Left lung (tissue), 10 donors: ENCODE data around the gene TEX38. TPM values are rescaled to one million over a fixed set of nuclear protein-coding genes. Genes with fewer than 3 reads are reported as not detected.

Experiments used
- ATAC-seq: fragments of 200-7000 bp; cut with Tn5 transposase; one replicate; pipeline ENCODE4 v1.9.1; 2020; ENCODE audit warnings: moderate library complexity
- DNase-seq, 4 donors: peaks; one replicate each; pipeline ENCODE4 v3.0.0-alpha.2; 2013 to 2020
- H3K27ac ChIP-seq, 2 donors: fragments of 200-600 bp; sonication (generic) in 1 of 2; one replicate each; pipeline versions ENCODE4 v1.5.0 to v1.8.0; 2020 to 2021
- H3K27me3 ChIP-seq, 2 donors: fragments of 200-600 bp; sonication (generic) in 1 of 2; one replicate each; pipeline versions ENCODE4 v1.5.0 to v1.8.0; 2020 to 2021
- H3K36me3 ChIP-seq, 2 donors: fragments of 200-600 bp; sonication (generic) in 1 of 2; one replicate each; pipeline versions ENCODE4 v1.5.0 to v1.8.0; 2020 to 2021
- H3K4me1 ChIP-seq, 2 donors: fragments of 200-600 bp; one replicate each; pipeline ENCODE4 v1.8.0; 2021
- H3K4me3 ChIP-seq, 2 donors: fragments of 200-600 bp; sonication (generic) in 1 of 2; one replicate each; pipeline versions ENCODE4 v1.5.0 to v1.8.0; 2020 to 2021; ENCODE audit warnings: mild to moderate bottlenecking in 1 of 2
- H3K9me3 ChIP-seq, 2 donors: fragments of 200-600 bp; sonication (generic) in 1 of 2; one replicate each; pipeline versions ENCODE4 v1.5.0 to v1.8.0; 2020 to 2021
- CTCF ChIP-seq, 2 donors: fragments of 200-600 bp; sonication (generic) in 1 of 2; IDR thresholded peaks; one replicate each; pipeline versions ENCODE4 v1.5.0 to v1.8.0; 2021; ENCODE audit warnings: antibody characterized with exemption in 2 of 2
- intact Hi-C, 2 donors: fragments of 100-400 bp; cut with DNase I; formaldehyde crosslinking; loops; one replicate each; pipeline versions ENCODE4 v1.11.2 to v1.14.2; 2022
- polyA plus RNA-seq, 6 donors: library from polyadenylated mRNA; unstranded; fragments of 120-200 nt; gene quantifications; one replicate each; pipeline ENCODE4 v1.2.1, GENCODE V29; 2013; ENCODE audit not compliant: insufficient read length in 6 of 6
- total RNA-seq, 2 donors: library from RNA; stranded (reverse); fragmentation: NEBNext Ultra II Directional; extraction: Animal tissue kit (Norgen Biotek cat#: 25700); gene quantifications; one replicate each; pipeline ENCODE4 v1.2.1, GENCODE V29; 2021
- donor health status: DM: no; HTN: yes; CAD: no.
- donor health status: DM: no; HTN: no; CAD: no.

Gene TEX38
- total and polyA plus RNA-seq, 8 donors = 0.31 to 0.64 (median 0.49) TPM; not detected in 2

GRCh38 chr1:46705408-46705807 lies 33.8 kb downstream of the TEX38 start:
- Histone ChIP-seq H3K27ac (no peak overlapping the region), H3K27me3 (no peaks in the 10 kb centered on the region), H3K9me3 (no peaks in the 10 kb centered on the region), H3K36me3 (peaks cover 0 to 82% of the 10 kb centered on the region in 2 donors), H3K4me3 (no peak overlapping the region), H3K4me1 (peaks cover 0 to 10% of the 10 kb centered on the region in 2 donors)
- intact Hi-C loops = no loop called here
- DNase-seq (no peak), ATAC-seq (peak; percentile 94)
- no peak for TF ChIP-seq CTCF (IDR thresholded peaks at IDR 0.05)

- Histone ChIP-seq H3K27ac (no peak overlapping the region), H3K27me3 (no peaks in the 10 kb centered on the region), H3K4me3 (no peak overlapping the region), H3K36me3 (peaks cover 0 to 74% of the 10 kb centered on the region in 2 donors), H3K9me3 (no peaks in the 10 kb centered on the region), H3K4me1 (peaks cover 0 to 9% of the 10 kb centered on the region in 2 donors)
- TF ChIP-seq CTCF (IDR thresholded peaks at IDR 0.05) = no peak
- intact Hi-C loops = no loop called here
- no peak for ATAC-seq
- DNase-seq = no peak
These were observed 36.5 kb downstream of the TEX38 start for GRCh38 chr1:46708121-46708520.

- no peaks in the 10 kb centered on the region for H3K27me3 ChIP-seq
- H3K9me3 ChIP-seq = no peaks in the 10 kb centered on the region
- peaks cover 17 to 45% of the 10 kb centered on the region in 2 donors for H3K4me1 ChIP-seq
- intact Hi-C loops = no loop called here
- no peak overlapping the region for H3K27ac ChIP-seq
- peaks cover 0 to 51% of the 10 kb centered on the region in 2 donors for H3K36me3 ChIP-seq
- ATAC-seq (no peak), DNase-seq (peak in 1 of 4 donors; percentile 19)
- H3K4me3 ChIP-seq = no peak overlapping the region
- TF ChIP-seq CTCF (IDR thresholded peaks at IDR 0.05) = no peak
These were observed 43.3 kb downstream of the TEX38 start for GRCh38 chr1:46714976-46715375.

- TF ChIP-seq CTCF (IDR thresholded peaks at IDR 0.05) = no peak
- Histone ChIP-seq H3K27me3 (no peaks in the 10 kb centered on the region), H3K36me3 (peaks cover 0 to 33% of the 10 kb centered on the region in 2 donors), H3K27ac (no peak overlapping the region), H3K4me1 (peaks cover 17 to 47% of the 10 kb centered on the region in 2 donors), H3K4me3 (peak overlapping the region; percentile 86 to 99), H3K9me3 (no peaks in the 10 kb centered on the region)
- DNase-seq (no peak), ATAC-seq (no peak)
- intact Hi-C loops = no loop called here
These were observed 46.0 kb downstream of the TEX38 start for GRCh38 chr1:46717654-46718053.

GRCh38 chr1:46718340-46718726 lies 46.7 kb downstream of the TEX38 start:
- Histone ChIP-seq H3K4me1 (peaks cover 17 to 47% of the 10 kb centered on the region in 2 donors), H3K36me3 (peaks cover 0 to 26% of the 10 kb centered on the region in 2 donors), H3K4me3 (peak overlapping the region; percentile 86 to 99), H3K27me3 (no peaks in the 10 kb centered on the region), H3K27ac (peak overlapping the region; percentile 80 to 86), H3K9me3 (no peaks in the 10 kb centered on the region)
- DNase-seq (no peak), ATAC-seq (peak; percentile 5)
- TF ChIP-seq CTCF (IDR thresholded peaks at IDR 0.05) = no peak
- intact Hi-C loops = no loop called here
